GM18505 (cell line): Measurements from ENCODE around the gene NATD1.

Experiments
- ATAC-seq: cut with Tn5 transposase; IDR thresholded peaks from one replicate; pipeline ENCODE4 v1.9.1; 2021; ENCODE audit not compliant: unreplicated experiment
- POLR2A ChIP-seq: IDR thresholded peaks from 4 replicates; pipeline ENCODE4 v1.6.1; 2011; ENCODE audit warnings: borderline replicate concordance; ENCODE audit not compliant: insufficient read depth, insufficient read length; ENCODE audit errors: extremely low read depth

The NATD1 gene

GRCh38 chr17:21253646-21254441, 634 bp upstream of the NATD1 start:
- ATAC-seq = no peak
- TF ChIP-seq POLR2A = no peak

GRCh38 chr17:21252289-21252795, 868 bp downstream of the NATD1 start:
- ATAC-seq = no peak

GRCh38 chr17:21251337-21252010, 1.7 kb downstream of the NATD1 start:
- TF ChIP-seq POLR2A = no peak
- ATAC-seq = no peak

More at GRCh38 chr17:21252289-21252795, 868 bp downstream of the NATD1 start:
- TF ChIP-seq POLR2A = no peak

GRCh38 chr17:21250854-21251253, 2.4 kb downstream of the NATD1 start:
- ATAC-seq = no peak
- no peak for TF ChIP-seq POLR2A

GRCh38 chr17:21249920-21250703, 3.1 kb downstream of the NATD1 start:
- no peak for ATAC-seq
- TF ChIP-seq POLR2A = no peak

GRCh38 chr17:21249086-21249795, 4.0 kb downstream of the NATD1 start:
- no peak for ATAC-seq
- no peak for TF ChIP-seq POLR2A

GRCh38 chr17:21248500-21248899, 4.7 kb downstream of the NATD1 start:
- TF ChIP-seq POLR2A = no peak
- ATAC-seq = no peak

- no peak for TF ChIP-seq POLR2A
- ATAC-seq = no peak
Observed at GRCh38 chr17:21247552-21248258, 5.5 kb downstream of the NATD1 start.

- no peak for TF ChIP-seq POLR2A
- no peak for ATAC-seq
Observed at GRCh38 chr17:21246698-21247097, 6.5 kb downstream of the NATD1 start.

- no peak for ATAC-seq
- no peak for TF ChIP-seq POLR2A
Observed at GRCh38 chr17:21245639-21246084, 7.5 kb downstream of the NATD1 start.

GRCh38 chr17:21243516-21244303, 9.5 kb downstream of the NATD1 start:
- ATAC-seq = no peak

GRCh38 chr17:21242780-21243515, 10.3 kb downstream of the NATD1 start:
- no peak for TF ChIP-seq POLR2A
- no peak for ATAC-seq

More at GRCh38 chr17:21243516-21244303, 9.5 kb downstream of the NATD1 start:
- TF ChIP-seq POLR2A = no peak
